ENCODE measurements around the gene RALGPS2. TPM values are rescaled to one million over a fixed set of nuclear protein-coding genes. Genes with fewer than 3 reads are reported as not detected.

Gene RALGPS2
- polyA plus RNA-seq, 1 experiment: 27.7 TPM

DNA sequence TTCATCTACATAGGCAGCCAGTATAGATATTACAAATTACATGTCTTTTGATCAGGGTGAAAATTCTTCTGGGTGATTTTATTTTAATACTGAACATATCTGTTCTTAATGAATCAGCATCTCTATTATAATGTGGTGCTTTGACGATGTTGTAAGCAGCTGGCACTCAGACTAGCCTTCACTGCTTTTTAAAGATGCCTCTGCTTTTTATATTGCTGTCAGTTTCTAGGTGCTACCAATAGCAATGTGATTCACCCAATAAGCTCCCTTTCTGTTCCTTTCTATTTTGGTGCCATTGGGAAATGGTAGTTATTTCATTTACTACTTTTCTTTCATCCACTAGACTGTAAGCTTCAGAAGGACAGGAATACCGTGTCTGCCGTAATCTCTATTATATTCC, 156.9 kb downstream of the RALGPS2 start:
- no peak for DNase-seq (ENCODE audit: low read depth)
- Histone ChIP-seq H3K36me3 (ENCODE audit: control insufficient read depth, insufficient read depth, low read length) (no peaks in the 10 kb centered on the region), H3K4me3 (ENCODE audit: low read depth, low read length) (no peak overlapping the region), H3K27me3 (ENCODE audit: control insufficient read depth, insufficient read depth, low read length) (no peaks in the 10 kb centered on the region)
- CTCF ChIA-PET: no interaction called here
- POLR2A ChIA-PET: no interaction called here
- TF ChIP-seq, protein P1, sequence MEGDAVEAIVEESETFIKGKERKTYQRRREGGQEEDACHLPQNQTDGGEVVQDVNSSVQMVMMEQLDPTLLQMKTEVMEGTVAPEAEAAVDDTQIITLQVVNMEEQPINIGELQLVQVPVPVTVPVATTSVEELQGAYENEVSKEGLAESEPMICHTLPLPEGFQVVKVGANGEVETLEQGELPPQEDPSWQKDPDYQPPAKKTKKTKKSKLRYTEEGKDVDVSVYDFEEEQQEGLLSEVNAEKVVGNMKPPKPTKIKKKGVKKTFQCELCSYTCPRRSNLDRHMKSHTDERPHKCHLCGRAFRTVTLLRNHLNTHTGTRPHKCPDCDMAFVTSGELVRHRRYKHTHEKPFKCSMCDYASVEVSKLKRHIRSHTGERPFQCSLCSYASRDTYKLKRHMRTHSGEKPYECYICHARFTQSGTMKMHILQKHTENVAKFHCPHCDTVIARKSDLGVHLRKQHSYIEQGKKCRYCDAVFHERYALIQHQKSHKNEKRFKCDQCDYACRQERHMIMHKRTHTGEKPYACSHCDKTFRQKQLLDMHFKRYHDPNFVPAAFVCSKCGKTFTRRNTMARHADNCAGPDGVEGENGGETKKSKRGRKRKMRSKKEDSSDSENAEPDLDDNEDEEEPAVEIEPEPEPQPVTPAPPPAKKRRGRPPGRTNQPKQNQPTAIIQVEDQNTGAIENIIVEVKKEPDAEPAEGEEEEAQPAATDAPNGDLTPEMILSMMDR (IDR thresholded peaks at IDR 0.05; ENCODE audit: insufficient read depth, low read depth, low read length): no peak

DNA sequence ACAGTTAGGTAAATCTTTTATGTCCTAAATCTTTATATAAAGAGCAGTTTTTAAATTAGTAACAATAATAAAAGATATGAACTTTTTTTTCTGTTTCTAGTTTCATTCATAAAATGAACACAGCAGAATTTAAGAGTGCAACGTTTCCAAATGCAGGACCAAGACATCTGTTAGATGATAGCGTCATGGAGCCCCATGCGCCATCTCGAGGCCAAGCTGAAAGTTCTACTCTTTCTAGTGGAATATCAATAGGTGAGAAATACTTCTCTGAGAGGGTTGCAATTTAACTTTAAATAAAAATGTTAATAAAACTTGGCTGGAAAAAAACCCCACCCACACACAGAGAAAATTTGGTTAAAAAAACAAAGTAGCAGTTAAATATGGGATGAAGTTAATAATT, 160.8 kb downstream of the RALGPS2 start:
- TF ChIP-seq, protein P1 (IDR thresholded peaks at IDR 0.05; ENCODE audit: insufficient read depth, low read depth, low read length): no peak
- POLR2A ChIA-PET: no interaction called here
- H3K27me3 ChIP-seq (ENCODE audit: control insufficient read depth, insufficient read depth, low read length): no peaks in the 10 kb centered on the region
- H3K4me3 ChIP-seq (ENCODE audit: low read depth, low read length): no peak overlapping the region
- CTCF ChIA-PET: interaction anchor here (1.8 kb wide), 1 partner anchor 11 kb away, joined by 4 read pairs; no protein-coding TSS in a partner anchor
- DNase-seq (ENCODE audit: low read depth): no peak
- H3K36me3 ChIP-seq (ENCODE audit: control insufficient read depth, insufficient read depth, low read length): no peaks in the 10 kb centered on the region

DNA sequence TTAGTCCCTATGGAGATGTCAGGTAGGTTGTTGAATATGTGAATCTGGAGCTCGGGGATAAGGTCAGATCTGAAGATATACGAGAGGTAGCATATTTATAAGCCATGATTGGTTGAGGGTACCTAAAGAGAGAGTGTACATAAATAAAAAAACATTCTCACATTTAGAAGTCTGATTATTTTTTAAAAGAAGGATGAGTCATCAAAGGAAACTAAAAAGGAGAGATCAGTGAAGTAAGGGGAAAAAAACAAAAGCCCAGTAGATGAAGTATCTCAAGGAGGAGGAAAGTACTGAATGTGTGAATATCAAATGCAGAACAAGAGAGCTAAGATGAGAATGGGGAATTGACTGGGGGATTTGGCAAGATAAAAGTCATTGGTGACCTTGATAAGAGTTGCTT, 161.5 kb downstream of the RALGPS2 start:
- no peak for DNase-seq (ENCODE audit: low read depth)
- POLR2A ChIA-PET: no interaction called here
- Histone ChIP-seq H3K36me3 (ENCODE audit: control insufficient read depth, insufficient read depth, low read length) (no peaks in the 10 kb centered on the region), H3K4me3 (ENCODE audit: low read depth, low read length) (no peak overlapping the region), H3K27me3 (ENCODE audit: control insufficient read depth, insufficient read depth, low read length) (no peaks in the 10 kb centered on the region)
- CTCF ChIA-PET: interaction anchor here (0.5 to 1.8 kb wide), 2 partner anchors 12 to 354 kb away, joined by 3 to 4 read pairs; no protein-coding TSS in a partner anchor
- TF ChIP-seq, protein P1 (IDR thresholded peaks at IDR 0.05; ENCODE audit: insufficient read depth, low read depth, low read length): no peak

DNA sequence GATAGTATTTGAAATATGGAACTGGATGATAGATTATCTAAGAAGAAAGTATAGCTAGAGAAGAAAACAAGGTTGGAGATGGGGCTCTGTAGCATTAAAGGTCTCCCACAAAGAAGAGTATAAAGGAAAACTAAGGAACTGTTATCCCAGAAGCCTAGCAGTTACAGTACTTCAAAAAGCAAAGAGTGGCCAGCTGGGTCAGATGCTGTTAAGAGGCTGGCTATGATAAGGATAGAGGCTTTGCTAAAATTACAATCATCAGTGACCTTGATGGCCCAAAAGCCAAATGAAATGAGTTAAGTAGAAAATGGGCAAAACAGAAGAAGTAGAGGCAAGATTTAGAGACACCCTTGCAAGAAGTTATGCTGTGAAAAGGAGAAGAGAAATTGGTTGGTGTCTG, 170.9 kb downstream of the RALGPS2 start:
- POLR2A ChIA-PET: no interaction called here
- no peak for DNase-seq (ENCODE audit: low read depth)
- Histone ChIP-seq H3K4me3 (ENCODE audit: low read depth, low read length) (no peak overlapping the region), H3K27me3 (ENCODE audit: control insufficient read depth, insufficient read depth, low read length) (no peaks in the 10 kb centered on the region), H3K36me3 (ENCODE audit: control insufficient read depth, insufficient read depth, low read length) (no peaks in the 10 kb centered on the region)
- TF ChIP-seq, protein P1 (IDR thresholded peaks at IDR 0.05; ENCODE audit: insufficient read depth, low read depth, low read length): no peak
- CTCF ChIA-PET: interaction anchor here (0.8 kb wide), 1 partner anchor 18 kb away, joined by 3 read pairs; no protein-coding TSS in a partner anchor

DNA sequence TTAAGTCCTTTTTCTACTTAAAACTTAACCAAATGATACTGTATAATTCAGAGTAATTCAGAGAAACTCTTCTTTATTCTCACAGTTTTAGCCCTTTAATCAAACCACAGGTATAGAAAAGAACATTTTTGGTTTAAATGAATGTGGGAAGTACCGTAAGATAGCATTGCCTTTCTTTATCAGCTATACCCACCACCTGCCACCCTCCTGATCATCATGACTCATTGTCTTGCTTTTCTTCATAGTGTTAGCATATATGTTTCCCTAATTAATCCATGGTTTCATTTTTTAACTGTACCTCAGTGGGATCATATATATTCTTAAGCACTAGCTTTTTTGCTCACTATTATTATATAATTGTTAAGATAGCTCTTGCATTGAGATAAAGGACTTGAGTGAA, 173.4 kb downstream of the RALGPS2 start:
- no peak for DNase-seq (ENCODE audit: low read depth)
- no peaks in the 10 kb centered on the region for H3K36me3 ChIP-seq (ENCODE audit: control insufficient read depth, insufficient read depth, low read length)
- no peaks in the 10 kb centered on the region for H3K27me3 ChIP-seq (ENCODE audit: control insufficient read depth, insufficient read depth, low read length)
- no peak overlapping the region for H3K4me3 ChIP-seq (ENCODE audit: low read depth, low read length)
- TF ChIP-seq, protein P1 (IDR thresholded peaks at IDR 0.05; ENCODE audit: insufficient read depth, low read depth, low read length): no peak
- CTCF ChIA-PET: no interaction called here
- POLR2A ChIA-PET: no interaction called here
